Activated CD4-positive, alpha-beta T cell treated with anti-CD3 and anti-CD28 coated beads for 1 hour (primary cell): Measurements from ENCODE around the gene KRT7.
A peak's percentile ranks its signal among the peaks of the same experiment; 100 is the strongest.

Experiments used
- DNase-seq: peaks from one replicate; pipeline ENCODE4 v3.0.0-alpha.2; 2020

The KRT7 gene

DNA sequence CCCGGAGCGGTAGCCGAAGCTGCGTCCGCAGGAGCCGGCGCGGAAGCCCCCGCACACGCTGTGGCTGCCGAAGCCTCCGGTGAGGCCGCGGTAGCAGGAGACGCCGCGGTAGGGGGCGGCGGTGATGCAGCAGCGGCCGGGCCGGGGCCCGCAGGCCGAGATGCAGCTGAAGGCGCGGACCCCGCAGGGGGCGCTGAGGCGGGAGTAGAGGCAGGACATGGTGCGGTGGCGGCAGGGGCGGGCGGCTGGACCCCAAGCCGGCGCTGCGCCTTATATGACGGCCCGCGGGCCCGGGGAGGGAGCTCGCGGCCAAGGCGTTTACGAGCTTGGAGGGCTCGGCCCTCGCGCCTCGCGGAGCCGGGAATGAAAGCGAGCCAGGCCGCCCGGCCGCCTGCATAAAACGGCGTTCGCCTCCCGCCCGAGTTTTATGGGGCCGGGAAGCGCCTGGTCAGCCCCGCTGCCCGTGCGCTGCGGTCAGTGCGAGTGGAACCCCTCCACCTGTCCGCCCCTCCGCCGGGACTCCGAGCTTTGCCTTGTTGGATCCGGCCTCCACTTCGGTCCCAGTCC lies 25.4 kb downstream of the KRT7 start:
- no peak for DNase-seq

GRCh38 chr12:52259657-52260243 lies 26.7 kb downstream of the KRT7 start:
- no peak for DNase-seq

DNA sequence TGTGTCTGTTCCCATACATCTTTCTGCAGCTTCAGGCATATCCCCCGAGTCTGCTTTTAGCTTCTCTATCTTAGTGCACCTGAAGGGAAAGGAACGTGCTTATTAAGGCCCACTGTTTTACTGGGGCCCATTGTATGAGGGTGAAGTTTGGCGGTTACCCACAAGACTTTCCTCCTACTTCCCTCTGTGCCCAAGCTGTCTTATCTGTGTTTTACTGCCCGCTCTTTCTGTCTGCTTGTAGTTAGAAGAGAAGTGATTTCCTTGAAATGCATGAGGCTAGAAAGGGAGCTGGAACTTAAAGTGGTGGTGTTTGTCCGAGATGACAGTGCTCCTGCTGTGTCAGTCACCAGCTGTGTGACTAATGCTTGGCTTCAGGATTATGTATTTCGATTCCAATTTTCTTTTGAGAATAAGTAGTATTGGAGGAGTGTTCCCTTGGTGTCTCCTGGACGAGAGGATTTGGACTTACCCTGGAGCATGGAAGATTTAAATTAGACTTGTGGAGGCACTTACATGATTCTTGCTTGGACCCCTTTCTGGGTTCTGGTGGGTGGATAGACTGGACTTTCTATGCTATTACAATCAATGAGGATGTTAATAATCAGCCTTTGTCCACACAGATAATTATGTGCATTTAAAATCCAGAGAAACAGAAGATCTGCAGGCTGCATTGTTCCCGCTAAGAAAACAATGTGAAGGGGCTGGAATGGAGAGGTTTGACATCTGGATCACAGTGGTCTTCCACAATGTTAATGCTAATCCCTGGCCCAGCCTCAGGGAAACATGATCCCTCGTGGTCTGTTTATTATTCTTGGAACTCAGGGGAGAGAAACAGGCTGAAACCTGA lies 27.5 kb downstream of the KRT7 start:
- no peak for DNase-seq

GRCh38 chr12:52261208-52261484 lies 28.1 kb downstream of the KRT7 start:
- DNase-seq, result no peak

- no peak for DNase-seq
Measured at GRCh38 chr12:52262286-52262685, 29.2 kb downstream of the KRT7 start.

DNA sequence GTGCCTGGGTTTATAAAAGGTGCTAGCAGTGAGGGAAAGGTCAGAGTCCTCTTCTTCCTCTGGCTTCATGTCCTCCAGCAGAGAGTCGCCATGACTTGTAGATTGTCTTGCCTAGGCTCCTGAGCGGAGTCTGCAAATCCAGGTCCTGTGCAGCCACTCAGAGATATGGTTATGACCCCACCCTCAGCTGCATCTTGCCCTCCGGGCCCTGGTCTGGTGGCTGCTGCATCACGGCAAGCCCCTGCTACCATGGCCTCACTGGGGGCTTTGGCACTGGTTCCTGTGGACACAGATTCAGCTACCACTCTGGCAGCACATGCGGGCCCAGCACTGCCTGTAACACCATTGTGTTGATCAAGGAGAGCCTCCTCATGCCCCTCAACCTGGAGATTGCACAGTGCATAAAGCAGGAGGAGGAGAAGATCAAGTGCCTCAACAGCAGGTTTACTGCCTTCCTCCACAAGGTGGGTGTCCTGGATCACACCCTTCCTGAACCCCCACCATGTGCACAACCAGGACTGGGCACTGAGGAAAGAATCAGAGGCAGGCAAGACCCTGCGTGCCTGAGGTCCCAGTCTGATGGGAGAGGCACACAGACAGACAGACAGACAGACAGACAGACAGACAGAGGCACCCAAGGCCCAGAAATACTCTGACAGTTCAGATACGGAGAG lies 30.9 kb downstream of the KRT7 start:
- DNase-seq, result no peak

GRCh38 chr12:52264435-52264825 lies 31.4 kb downstream of the KRT7 start:
- no peak for DNase-seq

DNA sequence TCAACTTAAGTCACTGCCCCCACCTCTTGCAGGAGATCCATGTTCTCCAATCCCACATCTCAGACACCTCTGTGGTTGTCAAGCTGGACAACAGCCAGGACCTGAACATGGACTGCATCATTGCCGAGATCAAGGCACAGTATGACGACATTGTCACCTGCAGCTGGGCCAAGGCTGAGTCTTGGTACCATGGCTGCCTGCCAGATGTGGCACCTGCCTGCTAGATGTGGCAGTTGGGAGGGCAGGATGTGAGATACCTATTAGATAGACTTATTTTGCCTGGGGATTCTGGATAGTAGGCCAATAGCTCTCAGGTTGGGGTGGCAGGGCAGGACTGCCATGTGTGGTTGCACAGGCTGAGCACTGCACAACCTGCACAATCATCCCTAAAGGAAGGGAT lies 33.5 kb downstream of the KRT7 start:
- no peak for DNase-seq

DNA sequence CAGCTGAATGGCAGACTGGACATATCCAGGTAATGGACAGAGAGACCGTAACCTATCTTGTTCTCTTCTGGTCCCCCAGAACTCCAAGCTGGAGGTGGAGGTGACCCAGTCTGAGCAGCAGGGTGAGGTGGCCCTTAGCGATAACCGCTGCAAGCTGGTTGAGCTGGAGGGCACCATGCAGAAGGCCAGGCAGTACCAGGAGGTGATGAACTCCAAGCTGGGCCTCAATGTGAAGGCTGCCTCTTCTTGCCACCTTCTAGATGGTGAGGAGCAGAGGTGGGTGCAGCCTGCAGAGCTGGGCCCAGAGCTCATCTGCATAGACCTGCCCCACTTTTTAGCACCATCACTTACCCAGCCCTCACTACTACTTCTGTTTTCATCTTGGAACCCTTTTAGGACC lies 34.2 kb downstream of the KRT7 start:
- DNase-seq, result no peak

GRCh38 chr12:52267699-52268098 lies 34.7 kb downstream of the KRT7 start:
- no peak for DNase-seq

DNA sequence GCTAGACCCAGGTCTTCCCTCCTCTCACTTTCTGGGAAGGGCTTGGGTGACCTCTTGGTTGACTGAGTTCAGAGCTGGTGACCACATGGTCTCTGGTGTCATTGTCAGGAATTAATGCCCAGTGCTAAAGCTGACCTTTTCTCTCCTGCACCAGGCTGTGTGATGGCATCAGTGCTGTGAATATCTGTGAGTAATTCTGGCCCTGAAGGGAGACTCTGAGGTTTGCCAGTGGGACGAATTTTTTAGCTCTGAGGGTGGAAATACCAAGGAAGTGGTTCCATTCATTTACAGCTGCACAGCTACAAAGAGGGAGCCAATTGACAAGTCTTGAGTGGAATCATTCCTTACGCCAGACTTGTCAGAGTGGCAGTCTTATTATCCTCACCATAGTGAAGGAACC lies 35.2 kb downstream of the KRT7 start:
- no peak for DNase-seq

GRCh38 chr12:52270541-52271070 lies 37.6 kb downstream of the KRT7 start:
- no peak for DNase-seq

- DNase-seq, result no peak
Measured at GRCh38 chr12:52271158-52271557, 38.1 kb downstream of the KRT7 start.

DNA sequence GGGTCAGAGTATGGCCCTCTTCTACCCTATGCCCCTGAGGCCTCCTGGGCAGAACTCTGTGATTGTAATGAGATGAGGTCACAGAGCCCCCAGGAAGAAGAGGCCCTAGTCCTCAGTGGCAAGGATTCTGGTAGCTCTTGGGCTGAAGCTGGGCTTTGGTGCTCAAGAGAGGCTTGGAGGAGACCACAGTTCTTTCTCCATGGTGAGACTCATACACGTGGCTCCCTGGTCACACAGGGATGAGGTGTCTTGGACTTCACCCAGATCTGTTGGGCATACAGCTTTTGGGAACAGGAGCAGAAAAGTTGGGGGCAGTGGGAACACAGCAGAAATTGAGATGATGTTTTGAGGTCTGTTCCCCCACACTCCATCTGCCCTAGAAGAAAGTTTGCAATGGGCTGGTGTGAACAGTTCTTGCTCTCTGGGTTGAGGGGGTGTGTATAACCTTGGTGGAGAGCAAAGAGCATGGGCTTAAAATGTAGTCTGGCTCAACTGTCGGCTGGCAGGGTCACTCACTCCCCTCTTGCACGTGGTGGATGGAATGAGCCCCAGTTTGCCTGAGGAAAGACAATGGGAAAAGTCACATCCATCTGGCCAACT lies 41.6 kb downstream of the KRT7 start, which contains the start of gene KRT86:
TSS of gene KRT86 (plus strand) at position 125 of the 600 bp plus-strand sequence. CDS start 27,272 bp downstream, outside the sequence.
- DNase-seq, result no peak

GRCh38 chr12:52275686-52276085 lies 42.6 kb downstream of the KRT7 start:
- DNase-seq, result no peak

GRCh38 chr12:52277486-52278245 lies 44.6 kb downstream of the KRT7 start:
- DNase-seq, result no peak

GRCh38 chr12:52278575-52279421 lies 45.8 kb downstream of the KRT7 start:
- peak; percentile 44 for DNase-seq

GRCh38 chr12:52279422-52280318 lies 46.6 kb downstream of the KRT7 start:
- DNase-seq, result no peak

- DNase-seq, result no peak
Measured at GRCh38 chr12:52280319-52280795, 47.3 kb downstream of the KRT7 start.
